AG09319 (cell line): ENCODE data around the gene PPIL1.

ENCODE experiments used
- DNase-seq: peaks from one replicate; pipeline ENCODE4 v3.0.0-alpha.2; 2010; ENCODE audit warnings: low read depth; ENCODE audit errors: extremely low read depth
- CTCF ChIP-seq: IDR thresholded peaks from 2 replicates; pipeline ENCODE4 v1.5.1; 2011; ENCODE audit warnings: low read depth, mild to moderate bottlenecking, inconsistent platforms, low read length, moderate library complexity

PPIL1 gene

GRCh38 chr6:36844232-36845170 is 30.1 kb downstream of the PPIL1 start:
- DNase-seq: no peak
- TF ChIP-seq CTCF: no peak

- DNase-seq: no peak
- no peak for TF ChIP-seq CTCF
Measured at GRCh38 chr6:36843170-36843569, 31.4 kb downstream of the PPIL1 start.

GRCh38 chr6:36841756-36842155 is 32.8 kb downstream of the PPIL1 start:
- no peak for TF ChIP-seq CTCF
- DNase-seq: no peak

GRCh38 chr6:36840432-36841403 is 33.9 kb downstream of the PPIL1 start:
- DNase-seq: no peak
- no peak for TF ChIP-seq CTCF

GRCh38 chr6:36839749-36840431 is 34.7 kb downstream of the PPIL1 start:
- TF ChIP-seq CTCF: no peak; the same call in 1 of the 2 replicates
- no peak for DNase-seq

- no peak for TF ChIP-seq CTCF
- DNase-seq: no peak
Measured at GRCh38 chr6:36838896-36839748, 35.5 kb downstream of the PPIL1 start, which contains the start of gene CPNE5. Gene CPNE5, minus strand, starts transcription at chr6:36839444. Its CDS starts 67 bp downstream, at chr6:36839377.
